OCI-LY1 (cell line): Measurements from ENCODE around the gene CTTNBP2.

ENCODE experiments used
- H2AFZ ChIP-seq: fragments of 200-600 bp; sonication (generic), shearing (Covaris generic); 2 replicates; pipeline ENCODE4 v1.6.0; 2014; ENCODE audit warnings: antibody characterized with exemption, mild to moderate bottlenecking, low read length
- H3F3A ChIP-seq: fragments of 200-600 bp; sonication (generic), shearing (Covaris generic); 2 replicates; pipeline ENCODE4 v1.6.0; 2014; ENCODE audit warnings: mild to moderate bottlenecking, antibody characterized with exemption, low read length, moderate library complexity; ENCODE audit not compliant: insufficient read depth
- H3K27ac ChIP-seq: fragments of 200-600 bp; sonication (generic); 2 replicates; pipeline ENCODE4 v1.5.1; 2014; ENCODE audit warnings: low read length, mixed run types, mild to moderate bottlenecking, low read depth; ENCODE audit not compliant: poor library complexity, severe bottlenecking
- H3K27me3 ChIP-seq: fragments of 200-600 bp; sonication (generic); 2 replicates; pipeline ENCODE4 v1.6.0; 2014; ENCODE audit warnings: antibody characterized with exemption, mild to moderate bottlenecking, low read length, moderate library complexity; ENCODE audit not compliant: insufficient read depth
- H3K36me3 ChIP-seq: fragments of 200-600 bp; sonication (generic); 2 replicates; pipeline ENCODE4 v1.6.1; 2014; ENCODE audit warnings: mild to moderate bottlenecking, antibody characterized with exemption, low read length, moderate library complexity, mixed read lengths; ENCODE audit not compliant: insufficient read depth
- H3K4me1 ChIP-seq: fragments of 200-600 bp; sonication (generic); 2 replicates; pipeline ENCODE4 v1.5.1; 2014; ENCODE audit warnings: mild to moderate bottlenecking, low read length, moderate library complexity; ENCODE audit not compliant: insufficient read depth, severe bottlenecking
- H3K4me2 ChIP-seq: fragments of 200-600 bp; sonication (generic), shearing (Covaris generic); 2 replicates; pipeline ENCODE4 v1.6.1; 2014; ENCODE audit warnings: low read length
- H3K4me3 ChIP-seq: fragments of 200-600 bp; sonication (generic); 2 replicates; pipeline ENCODE4 v1.5.1; 2014; ENCODE audit warnings: low read length, low read depth, mild to moderate bottlenecking, mixed read lengths; ENCODE audit not compliant: poor library complexity, severe bottlenecking
- H3K79me2 ChIP-seq: fragments of 200-600 bp; shearing (Covaris generic); 2 replicates; pipeline ENCODE4 v1.6.1; 2016; ENCODE audit warnings: mixed run types, low read length, mixed read lengths; ENCODE audit not compliant: insufficient read depth
- H3K9ac ChIP-seq: fragments of 200-600 bp; sonication (generic), shearing (Covaris generic); 2 replicates; pipeline ENCODE4 v1.6.1; 2014; ENCODE audit warnings: mild to moderate bottlenecking, low read length, mixed read lengths
- H3K9me2 ChIP-seq: fragments of 200-600 bp; sonication (generic), shearing (Covaris generic); 2 replicates; pipeline ENCODE4 v1.6.1; 2014; ENCODE audit warnings: low read depth, mild to moderate bottlenecking, low read length, mixed read lengths
- H3K9me3 ChIP-seq: fragments of 200-600 bp; shearing (Covaris generic); 2 replicates; pipeline ENCODE4 v1.6.1; 2014; ENCODE audit warnings: low read length, mixed read lengths
- H4K20me1 ChIP-seq: fragments of 200-600 bp; sonication (generic), shearing (Covaris generic); 2 replicates; pipeline ENCODE4 v1.6.0; 2016; ENCODE audit warnings: mild to moderate bottlenecking, low read length; ENCODE audit not compliant: insufficient read depth
- CTCF ChIP-seq: fragments of 200-600 bp; sonication (generic), shearing (Covaris generic); IDR thresholded peaks from 2 replicates; pipeline ENCODE4 v1.5.1; 2017; ENCODE audit warnings: mild to moderate bottlenecking, antibody characterized with exemption, low read length, moderate library complexity, mixed read lengths
- EZH2 ChIP-seq: fragments of 200-600 bp; sonication (generic), shearing (Covaris generic); IDR thresholded peaks from 2 replicates; pipeline ENCODE4 v1.8.0; 2017; ENCODE audit warnings: borderline replicate concordance, mixed run types, mild to moderate bottlenecking, antibody characterized with exemption, low read length, moderate library complexity, mixed read lengths

Gene CTTNBP2

GRCh38 chr7:117791877-117792780 is 81.1 kb downstream of the CTTNBP2 start:
- Histone ChIP-seq H3K9me3 (no peaks in the 10 kb centered on the region), H2AFZ (no peak overlapping the region)
- TF ChIP-seq CTCF = no peak
- no peak for TF ChIP-seq EZH2

GRCh38 chr7:117790731-117791130 is 82.5 kb downstream of the CTTNBP2 start:
- Histone ChIP-seq H3K4me2 (no peak overlapping the region), H3K79me2 (no peaks in the 10 kb centered on the region), H3K9me3 (no peaks in the 10 kb centered on the region), H2AFZ (no peak overlapping the region), H3K4me1 (no peaks in the 10 kb centered on the region), H3K4me3 (no peak overlapping the region), H4K20me1 (0 out of 2 replicates have a peak, but pooled peaks cover 3% of the 10 kb centered on the region), H3K36me3 (no peaks in the 10 kb centered on the region), H3K27ac (no peak overlapping the region), H3K9me2 (no peaks in the 10 kb centered on the region), H3K9ac (no peak overlapping the region), H3F3A (no peaks in the 10 kb centered on the region), H3K27me3 (no peaks in the 10 kb centered on the region)
- TF ChIP-seq CTCF = no peak

More at GRCh38 chr7:117791877-117792780, 81.1 kb downstream of the CTTNBP2 start:
- H3K27ac ChIP-seq = no peak overlapping the region
- H3K4me3 ChIP-seq = no peak overlapping the region
- H3K4me2 ChIP-seq = no peak overlapping the region
- H3K36me3 ChIP-seq = no peaks in the 10 kb centered on the region
- no peaks in the 10 kb centered on the region for H3K79me2 ChIP-seq
- no peaks in the 10 kb centered on the region for H4K20me1 ChIP-seq
- H3K9ac ChIP-seq = no peak overlapping the region
- no peaks in the 10 kb centered on the region for H3F3A ChIP-seq
- H3K9me2 ChIP-seq = no peaks in the 10 kb centered on the region
- no peaks in the 10 kb centered on the region for H3K4me1 ChIP-seq
- H3K27me3 ChIP-seq = no peaks in the 10 kb centered on the region

GRCh38 chr7:117790251-117790650 is 83.0 kb downstream of the CTTNBP2 start:
- Histone ChIP-seq H3K4me1 (no peaks in the 10 kb centered on the region), H3K79me2 (no peaks in the 10 kb centered on the region), H3K36me3 (no peaks in the 10 kb centered on the region), H3K9me2 (peaks cover under 1% of the 10 kb centered on the region; the same call in 1 of the 2 replicates), H3K27me3 (no peaks in the 10 kb centered on the region), H3K9me3 (no peaks in the 10 kb centered on the region), H3K27ac (no peak overlapping the region), H4K20me1 (peaks cover 3% of the 10 kb centered on the region; the same call in 1 of the 2 replicates), H2AFZ (no peak overlapping the region), H3K4me3 (no peak overlapping the region), H3K9ac (no peak overlapping the region), H3F3A (no peaks in the 10 kb centered on the region), H3K4me2 (no peak overlapping the region)
- TF ChIP-seq CTCF = no peak
- TF ChIP-seq EZH2 = no peak
